Activated T-helper 17 cell treated with anti-CD3 and anti-CD28 coated beads, Interleukin-2, amount 50 U/mL, for 72 hours (primary cell): ENCODE data around the gene XK. TPM values are rescaled to one million over a fixed set of nuclear protein-coding genes. Genes with fewer than 3 reads are reported as not detected.
A peak's percentile ranks its signal among the peaks of the same experiment; 100 is the strongest.

Experiments used
- ATAC-seq: fragments of 150-1000 bp; cut with Tn5 transposase; replicated peaks from 2 replicates; pipeline ENCODE4 v1.10.0; 2021; ENCODE audit warnings: mild to moderate bottlenecking, moderate library complexity
- H3K27ac Mint-ChIP-seq: one replicate; pipeline ENCODE4 v1.8.0; 2022; ENCODE audit warnings: mixed read lengths
- H3K27me3 Mint-ChIP-seq: one replicate; pipeline ENCODE4 v1.8.0; 2022; ENCODE audit warnings: mixed read lengths
- H3K36me3 Mint-ChIP-seq: one replicate; pipeline ENCODE4 v1.8.0; 2022; ENCODE audit warnings: low read depth, mild to moderate bottlenecking, mixed read lengths
- H3K4me1 Mint-ChIP-seq: one replicate; pipeline ENCODE4 v1.8.0; 2022; ENCODE audit warnings: mixed read lengths
- H3K4me3 Mint-ChIP-seq: one replicate; pipeline ENCODE4 v1.8.0; 2022; ENCODE audit warnings: mild to moderate bottlenecking, mixed read lengths
- H3K9me3 Mint-ChIP-seq: one replicate; pipeline ENCODE4 v1.8.0; 2022; ENCODE audit warnings: mixed read lengths
- total RNA-seq, 2 donors: library from RNA; stranded (reverse); gene quantifications; one replicate each; pipeline ENCODE4 v1.2.3, GENCODE V29; 2022

The XK gene
- total RNA-seq, 2 donors from 2014 or later, result not detected

DNA sequence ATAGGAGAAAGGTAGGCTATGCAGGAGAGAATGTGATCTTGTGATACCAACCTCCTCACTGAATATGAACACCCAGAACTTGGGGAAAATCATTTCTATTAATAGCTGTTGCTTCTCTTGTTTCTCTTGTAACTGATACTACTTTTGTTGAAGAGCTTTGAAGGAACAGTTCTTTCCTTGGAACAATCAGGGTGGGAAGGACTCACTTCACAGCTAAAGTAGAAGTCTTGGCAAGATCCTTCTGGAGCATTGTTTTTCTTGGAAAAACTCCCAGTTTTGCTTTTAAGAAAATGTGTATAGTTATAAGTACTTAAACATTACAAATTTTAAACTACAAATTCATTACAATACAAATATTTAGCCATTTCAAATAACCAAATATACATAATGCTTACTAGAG is 19.1 kb upstream of the XK start:
- Mint-ChIP-seq H3K4me3 (no peak overlapping the region), H3K27ac (no peak overlapping the region), H3K27me3 (no peaks in the 10 kb centered on the region), H3K4me1 (no peaks in the 10 kb centered on the region), H3K36me3 (no peaks in the 10 kb centered on the region), H3K9me3 (no peaks in the 10 kb centered on the region)
- no peak for ATAC-seq

DNA sequence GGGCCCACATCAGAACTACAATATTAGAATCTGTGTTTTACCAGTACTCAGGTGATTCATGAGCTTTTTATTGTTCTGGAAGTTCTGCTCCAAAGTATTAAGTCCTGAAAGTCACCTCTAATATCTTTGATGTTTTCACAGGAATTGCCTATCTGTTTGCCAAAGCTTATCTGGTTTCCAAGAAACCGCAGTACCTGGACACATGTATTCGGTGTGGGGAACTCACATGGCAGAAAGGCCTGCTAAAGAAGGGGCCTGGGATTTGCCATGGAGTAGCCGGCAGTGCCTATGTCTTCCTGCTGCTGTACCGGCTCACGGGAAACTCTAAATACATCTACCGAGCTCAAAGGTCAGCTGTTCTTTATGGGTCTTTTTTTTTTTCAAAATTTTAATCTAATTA is 18.4 kb upstream of the XK start:
- Mint-ChIP-seq H3K9me3 (no peaks in the 10 kb centered on the region), H3K4me1 (no peaks in the 10 kb centered on the region), H3K36me3 (no peaks in the 10 kb centered on the region), H3K4me3 (no peak overlapping the region), H3K27ac (no peak overlapping the region), H3K27me3 (no peaks in the 10 kb centered on the region)
- ATAC-seq, result no peak

DNA sequence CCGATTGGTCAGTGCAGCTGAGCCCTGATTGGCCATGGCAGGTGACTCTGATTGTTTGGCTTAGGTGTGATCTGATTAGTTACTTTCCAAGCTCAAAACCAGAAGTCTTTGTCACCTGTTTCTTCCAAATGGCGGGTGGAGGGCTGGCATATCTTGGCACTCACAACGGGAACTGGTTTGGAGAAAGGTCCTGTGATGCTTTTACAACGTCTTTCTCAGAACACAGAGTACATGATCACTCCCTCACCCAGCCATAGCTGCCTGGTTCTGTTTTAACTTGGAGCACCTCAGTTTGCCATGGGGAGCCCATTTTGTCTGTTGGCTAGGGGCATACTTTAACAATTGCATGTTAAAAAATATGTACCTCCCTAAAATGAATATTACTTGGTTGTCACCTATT is 13.0 kb upstream of the XK start:
- no peak overlapping the region for H3K27ac Mint-ChIP-seq
- H3K36me3 Mint-ChIP-seq, result no peaks in the 10 kb centered on the region
- no peak overlapping the region for H3K4me3 Mint-ChIP-seq
- no peaks in the 10 kb centered on the region for H3K9me3 Mint-ChIP-seq
- no peak for ATAC-seq
- H3K4me1 Mint-ChIP-seq, result no peaks in the 10 kb centered on the region
- no peaks in the 10 kb centered on the region for H3K27me3 Mint-ChIP-seq

- no peaks in the 10 kb centered on the region for H3K9me3 Mint-ChIP-seq
- no peak for ATAC-seq
- H3K36me3 Mint-ChIP-seq, result no peaks in the 10 kb centered on the region
- no peaks in the 10 kb centered on the region for H3K27me3 Mint-ChIP-seq
- no peak overlapping the region for H3K27ac Mint-ChIP-seq
- no peaks in the 10 kb centered on the region for H3K4me1 Mint-ChIP-seq
- H3K4me3 Mint-ChIP-seq, result no peak overlapping the region
Measured at GRCh38 chrX:37676811-37677210, 8.8 kb upstream of the XK start.

- no peaks in the 10 kb centered on the region for H3K4me1 Mint-ChIP-seq
- peak; percentile 12 for ATAC-seq
- H3K9me3 Mint-ChIP-seq, result no peaks in the 10 kb centered on the region
- no peak overlapping the region for H3K4me3 Mint-ChIP-seq
- H3K27ac Mint-ChIP-seq, result no peak overlapping the region
- H3K36me3 Mint-ChIP-seq, result no peaks in the 10 kb centered on the region
- H3K27me3 Mint-ChIP-seq, result no peaks in the 10 kb centered on the region
Measured at GRCh38 chrX:37677243-37677642, 8.3 kb upstream of the XK start.

- Mint-ChIP-seq H3K4me3 (no peak overlapping the region), H3K36me3 (no peaks in the 10 kb centered on the region), H3K4me1 (no peaks in the 10 kb centered on the region), H3K9me3 (no peaks in the 10 kb centered on the region), H3K27me3 (no peaks in the 10 kb centered on the region), H3K27ac (no peak overlapping the region)
- ATAC-seq, result peak; percentile 52
Measured at GRCh38 chrX:37677765-37678164, 7.8 kb upstream of the XK start.

DNA sequence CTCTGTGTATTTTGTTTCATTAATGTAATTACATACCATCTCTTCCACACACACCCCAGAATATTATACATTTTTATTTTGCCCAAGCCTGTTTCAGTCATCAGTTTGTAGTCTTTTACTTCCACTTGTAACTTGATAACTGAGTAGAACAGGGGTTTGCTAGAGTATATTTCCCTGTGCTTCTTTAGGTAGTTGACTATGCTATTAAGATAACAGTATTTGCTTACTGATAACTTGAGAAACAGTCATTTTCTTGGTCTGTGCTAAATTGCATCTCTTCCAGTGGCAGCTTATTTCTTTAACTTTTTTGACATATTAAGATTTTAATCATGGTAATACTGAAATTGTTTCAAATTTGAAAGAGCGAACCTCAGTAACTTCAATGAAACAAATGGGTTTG is 7.0 kb upstream of the XK start:
- H3K4me3 Mint-ChIP-seq, result no peak overlapping the region
- H3K9me3 Mint-ChIP-seq, result no peaks in the 10 kb centered on the region
- H3K27ac Mint-ChIP-seq, result no peak overlapping the region
- no peaks in the 10 kb centered on the region for H3K36me3 Mint-ChIP-seq
- H3K4me1 Mint-ChIP-seq, result no peaks in the 10 kb centered on the region
- H3K27me3 Mint-ChIP-seq, result no peaks in the 10 kb centered on the region
- ATAC-seq, result no peak

- Mint-ChIP-seq H3K9me3 (no peaks in the 10 kb centered on the region), H3K4me1 (no peaks in the 10 kb centered on the region), H3K27me3 (no peaks in the 10 kb centered on the region), H3K4me3 (no peak overlapping the region), H3K27ac (no peak overlapping the region), H3K36me3 (no peaks in the 10 kb centered on the region)
- ATAC-seq, result no peak
Measured at GRCh38 chrX:37679230-37679629, 6.4 kb upstream of the XK start.

DNA sequence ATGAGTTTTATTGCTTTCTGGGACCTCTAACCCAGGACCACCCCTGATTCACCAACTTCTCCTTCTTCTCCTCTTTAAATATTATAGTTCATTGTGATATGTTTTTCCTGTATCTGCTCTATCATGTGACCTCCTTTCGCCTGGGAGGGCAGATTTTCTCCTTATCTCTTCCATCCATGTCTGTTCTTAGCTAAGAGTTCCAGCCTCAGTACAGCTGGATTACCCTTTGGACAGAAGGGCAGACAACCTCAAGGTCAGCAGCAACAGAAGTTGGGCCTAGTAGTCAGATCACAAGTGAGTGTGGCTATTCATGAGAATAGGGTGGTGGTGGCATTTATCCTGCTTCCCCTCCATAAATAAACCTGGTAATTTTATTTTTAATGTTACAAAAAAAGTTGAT is 5.7 kb upstream of the XK start:
- Mint-ChIP-seq H3K9me3 (no peaks in the 10 kb centered on the region), H3K4me1 (no peaks in the 10 kb centered on the region), H3K27me3 (no peaks in the 10 kb centered on the region), H3K36me3 (no peaks in the 10 kb centered on the region), H3K27ac (no peak overlapping the region), H3K4me3 (no peak overlapping the region)
- ATAC-seq, result no peak

DNA sequence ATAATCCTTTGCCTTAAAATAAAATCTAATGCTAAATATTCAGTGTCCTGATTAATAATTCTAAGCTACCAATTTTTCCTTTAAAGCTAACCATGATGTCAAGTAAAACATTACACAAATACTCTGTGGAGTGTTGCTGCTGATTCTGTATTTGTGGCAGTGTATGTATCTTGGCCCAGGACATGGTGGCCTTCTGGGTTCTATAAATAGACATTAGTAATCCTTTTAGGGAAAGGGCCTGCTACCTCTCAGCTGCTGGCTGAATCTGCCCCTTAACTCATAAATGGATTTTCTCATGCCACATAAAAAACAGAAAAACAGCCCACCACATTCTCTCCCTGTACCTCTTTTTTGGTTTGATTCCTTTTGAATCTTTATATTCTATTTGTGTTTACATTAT is 1.2 kb upstream of the XK start:
- no peak overlapping the region for H3K4me3 Mint-ChIP-seq
- H3K27me3 Mint-ChIP-seq, result no peaks in the 10 kb centered on the region
- H3K36me3 Mint-ChIP-seq, result no peaks in the 10 kb centered on the region
- H3K4me1 Mint-ChIP-seq, result no peaks in the 10 kb centered on the region
- ATAC-seq, result no peak
- H3K9me3 Mint-ChIP-seq, result no peaks in the 10 kb centered on the region
- H3K27ac Mint-ChIP-seq, result no peak overlapping the region

DNA sequence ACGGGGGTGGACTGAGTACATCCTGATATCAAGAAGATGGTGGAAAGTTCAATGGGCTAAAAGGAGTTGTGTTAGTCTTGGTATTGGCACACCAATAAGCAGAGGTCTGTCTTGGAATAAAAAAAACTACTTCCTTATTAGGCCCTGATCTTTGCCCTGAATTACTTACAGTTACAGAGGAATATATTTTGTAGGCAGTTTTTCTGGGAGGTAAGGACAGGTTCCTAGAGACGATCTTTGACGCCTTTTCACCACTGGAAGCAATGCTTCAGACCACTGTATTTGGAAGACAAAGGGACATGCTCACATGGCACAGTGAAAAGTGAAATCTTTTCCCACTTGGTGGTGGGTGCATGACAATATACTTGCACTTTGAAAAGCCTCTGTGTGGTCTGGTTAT is 618 bp upstream of the XK start:
- H3K4me1 Mint-ChIP-seq, result no peaks in the 10 kb centered on the region
- no peaks in the 10 kb centered on the region for H3K36me3 Mint-ChIP-seq
- H3K27me3 Mint-ChIP-seq, result no peaks in the 10 kb centered on the region
- H3K27ac Mint-ChIP-seq, result no peak overlapping the region
- H3K9me3 Mint-ChIP-seq, result no peaks in the 10 kb centered on the region
- ATAC-seq, result no peak
- peak overlapping the region; percentile 37 for H3K4me3 Mint-ChIP-seq

GRCh38 chrX:37686369-37686995 is 891 bp downstream of the XK start:
- ATAC-seq, result no peak
- no peaks in the 10 kb centered on the region for H3K27me3 Mint-ChIP-seq
- no peak overlapping the region for H3K27ac Mint-ChIP-seq
- H3K4me3 Mint-ChIP-seq, result peak overlapping the region; percentile 60
- H3K36me3 Mint-ChIP-seq, result no peaks in the 10 kb centered on the region
- no peaks in the 10 kb centered on the region for H3K9me3 Mint-ChIP-seq
- H3K4me1 Mint-ChIP-seq, result no peaks in the 10 kb centered on the region

- H3K27ac Mint-ChIP-seq, result no peak overlapping the region
- H3K27me3 Mint-ChIP-seq, result no peaks in the 10 kb centered on the region
- H3K4me1 Mint-ChIP-seq, result no peaks in the 10 kb centered on the region
- H3K4me3 Mint-ChIP-seq, result no peak overlapping the region
- no peak for ATAC-seq
- no peaks in the 10 kb centered on the region for H3K9me3 Mint-ChIP-seq
- H3K36me3 Mint-ChIP-seq, result no peaks in the 10 kb centered on the region
Measured at GRCh38 chrX:37686996-37687395, 1.4 kb downstream of the XK start.

DNA sequence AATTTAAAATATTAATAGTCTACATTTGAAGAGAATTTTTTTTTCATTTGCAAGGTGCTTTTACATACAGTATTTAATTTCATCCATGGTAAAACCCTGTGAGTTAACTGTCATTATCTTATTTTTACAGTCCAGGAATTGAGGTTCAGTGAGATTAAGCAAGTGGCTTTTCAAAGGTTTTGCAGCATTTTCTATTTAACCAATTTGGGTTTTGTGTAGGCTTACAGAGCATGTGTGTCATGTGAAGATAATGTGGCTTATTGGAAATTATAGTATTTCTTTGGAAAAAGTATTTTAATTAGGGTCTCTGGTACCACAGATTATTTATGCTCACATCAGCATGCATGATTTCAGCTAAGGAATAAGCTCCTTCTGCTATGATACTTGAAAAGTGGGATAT is 4.5 kb downstream of the XK start:
- ATAC-seq, result no peak
- H3K4me1 Mint-ChIP-seq, result no peaks in the 10 kb centered on the region
- H3K27me3 Mint-ChIP-seq, result no peaks in the 10 kb centered on the region
- no peak overlapping the region for H3K4me3 Mint-ChIP-seq
- no peak overlapping the region for H3K27ac Mint-ChIP-seq
- H3K9me3 Mint-ChIP-seq, result no peaks in the 10 kb centered on the region
- H3K36me3 Mint-ChIP-seq, result no peaks in the 10 kb centered on the region

DNA sequence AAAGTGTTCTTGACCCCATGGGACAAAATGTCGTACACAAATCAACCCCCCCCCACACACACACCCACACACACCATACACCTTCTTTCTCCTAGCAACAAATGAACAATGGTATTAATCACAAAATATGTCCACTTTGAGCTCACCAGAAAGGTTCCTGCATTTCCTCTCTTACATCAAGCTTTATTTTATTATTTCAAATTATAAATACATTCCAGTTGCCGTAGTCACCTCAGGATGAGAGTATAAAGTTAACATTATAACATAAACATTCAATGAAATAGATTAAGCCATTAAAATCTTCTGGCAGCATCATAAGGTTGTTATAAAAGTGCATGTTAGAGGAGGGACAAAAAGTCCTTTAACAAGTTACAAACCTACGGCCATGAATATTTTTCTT is 7.3 kb downstream of the XK start:
- Mint-ChIP-seq H3K27ac (no peak overlapping the region), H3K9me3 (no peaks in the 10 kb centered on the region), H3K4me3 (no peak overlapping the region), H3K4me1 (no peaks in the 10 kb centered on the region), H3K27me3 (no peaks in the 10 kb centered on the region), H3K36me3 (no peaks in the 10 kb centered on the region)
- no peak for ATAC-seq

- no peaks in the 10 kb centered on the region for H3K9me3 Mint-ChIP-seq
- no peaks in the 10 kb centered on the region for H3K4me1 Mint-ChIP-seq
- H3K36me3 Mint-ChIP-seq, result no peaks in the 10 kb centered on the region
- H3K27ac Mint-ChIP-seq, result no peak overlapping the region
- no peak for ATAC-seq
- no peaks in the 10 kb centered on the region for H3K27me3 Mint-ChIP-seq
- no peak overlapping the region for H3K4me3 Mint-ChIP-seq
Measured at GRCh38 chrX:37697169-37697760, 11.7 kb downstream of the XK start.
